IMR-90 (cell line): ENCODE results near the gene TCP11L1. TPM values are rescaled to one million over a fixed set of nuclear protein-coding genes. Genes with fewer than 3 reads are reported as not detected.

Source experiments
- ATAC-seq: fragments of 200-7000 bp; cut with Tn5 transposase; 2 replicates; pipeline ENCODE4 v1.9.1; 2020; ENCODE audit warnings: low read depth, mild to moderate bottlenecking, moderate library complexity
- BruUV-seq: library from RNA; stranded (reverse); fragments of 400-500 nt; replicated peaks from 2 replicates; lab custom pipeline; 2021; lab: Mats Ljungman, UMichigan
- CTCF ChIA-PET: fragments of 300-600 bp; formaldehyde crosslinking; extraction: SDS; loops from one replicate; lab custom pipeline; 2021; ENCODE audit warnings: antibody characterized with exemption; lab: Yijun Ruan, JAX
- POLR2A ChIA-PET: fragments of 300-600 bp; sonication (Branson Sonifier 250); formaldehyde crosslinking; loops from one replicate; lab custom pipeline; 2022; ENCODE audit warnings: antibody characterized with exemption; ENCODE audit not compliant: unreplicated experiment; lab: Charles Lee
- DNase-seq: peaks from one replicate; pipeline ENCODE4 v3.0.0; 2013
- H2AFZ ChIP-seq: replicated peaks from 2 replicates; pipeline ENCODE3; 2013; ENCODE audit warnings: low read length, mild to moderate bottlenecking; ENCODE audit not compliant: poor library complexity
- H2AK5ac ChIP-seq: 2 replicates; pipeline ENCODE4 v1.6.1; 2013; ENCODE audit warnings: low read depth, low read length, inconsistent platforms
- H2AK9ac ChIP-seq: replicated peaks from 2 replicates; pipeline ENCODE3; 2013; ENCODE audit warnings: mild to moderate bottlenecking, low read depth, low read length, moderate library complexity; ENCODE audit not compliant: poor library complexity
- H2BK120ac ChIP-seq: 2 replicates; pipeline ENCODE4 v1.6.1; 2013; ENCODE audit warnings: low read depth, low read length, inconsistent platforms
- H2BK15ac ChIP-seq: 3 replicates; pipeline ENCODE4 v1.6.1; 2013; ENCODE audit warnings: low read depth, low read length, inconsistent platforms
- H2BK20ac ChIP-seq: 2 replicates; pipeline ENCODE4 v1.6.1; 2013; ENCODE audit warnings: low read depth, mild to moderate bottlenecking, inconsistent platforms, low read length, moderate library complexity
- H2BK5ac ChIP-seq: 2 replicates; pipeline ENCODE4 v1.6.1; 2013; ENCODE audit warnings: mild to moderate bottlenecking, low read depth, low read length, inconsistent platforms; ENCODE audit not compliant: poor library complexity, severe bottlenecking
- H3K14ac ChIP-seq: replicated peaks from 2 replicates; pipeline ENCODE4 v1.6.1; 2013; ENCODE audit warnings: low read depth, low read length, inconsistent platforms
- H3K18ac ChIP-seq: 2 replicates; pipeline ENCODE4 v1.6.1; 2013; ENCODE audit warnings: low read depth, low read length, control low read depth
- H3K23ac ChIP-seq: 2 replicates; pipeline ENCODE4 v1.6.1; 2013; ENCODE audit warnings: low read depth, low read length, inconsistent platforms
- H3K27ac ChIP-seq: 2 replicates; pipeline ENCODE4 v1.5.1; 2013; ENCODE audit warnings: mild to moderate bottlenecking, control low read depth, low read length; ENCODE audit not compliant: insufficient read depth
- H3K27me3 ChIP-seq: 2 replicates; pipeline ENCODE4 v1.6.1; 2013; ENCODE audit warnings: low read length; ENCODE audit not compliant: control insufficient read depth, insufficient read depth
- H3K36me3 ChIP-seq: 2 replicates; pipeline ENCODE4 v1.6.1; 2013; ENCODE audit warnings: low read length, mixed read lengths; ENCODE audit not compliant: control insufficient read depth, insufficient read depth
- H3K4ac ChIP-seq: 2 replicates; pipeline ENCODE4 v1.6.1; 2013; ENCODE audit warnings: low read depth, low read length, inconsistent platforms
- H3K4me1 ChIP-seq: 2 replicates; pipeline ENCODE4 v1.6.1; 2013; ENCODE audit warnings: low read length, mixed read lengths; ENCODE audit not compliant: control insufficient read depth, insufficient read depth
- H3K4me2 ChIP-seq: 2 replicates; pipeline ENCODE4 v1.6.1; 2013; ENCODE audit warnings: low read depth, mild to moderate bottlenecking, control low read depth, low read length, moderate library complexity
- H3K4me3 ChIP-seq: 2 replicates; pipeline ENCODE4 v1.5.1; 2013; ENCODE audit warnings: low read depth, mild to moderate bottlenecking, control low read depth, low read length, moderate library complexity; ENCODE audit not compliant: insufficient read depth
- H3K56ac ChIP-seq: 2 replicates; pipeline ENCODE4 v1.6.1; 2013; ENCODE audit warnings: low read length, inconsistent platforms; ENCODE audit not compliant: insufficient read depth; ENCODE audit errors: extremely low read depth
- H3K79me1 ChIP-seq, 2 experiments: 2 replicates each; pipeline ENCODE4 v1.6.1; 2013; ENCODE audit warnings: low read length in 2 of 2, inconsistent platforms in 1 of 2, low read depth in 1 of 2
- H3K9ac ChIP-seq: 2 replicates; pipeline ENCODE4 v1.6.1; 2013; ENCODE audit warnings: low read depth, low read length, control low read depth
- H3K9me1 ChIP-seq: 2 replicates; pipeline ENCODE4 v1.6.1; 2013; ENCODE audit warnings: low read length, inconsistent platforms; ENCODE audit not compliant: insufficient read depth
- H3K9me3 ChIP-seq: 2 replicates; pipeline ENCODE4 v1.6.1; 2013; ENCODE audit warnings: low read length; ENCODE audit not compliant: control insufficient read depth, insufficient read depth
- H4K20me1 ChIP-seq: 2 replicates; pipeline ENCODE4 v1.6.1; 2013; ENCODE audit warnings: low read length, inconsistent platforms; ENCODE audit not compliant: insufficient read depth
- H4K5ac ChIP-seq: 2 replicates; pipeline ENCODE4 v1.6.1; 2013; ENCODE audit warnings: mild to moderate bottlenecking, low read depth, low read length, control low read depth
- H4K8ac ChIP-seq, 2 experiments: 2 replicates each; pipeline ENCODE4 v1.6.1; 2013; ENCODE audit warnings: low read depth in 2 of 2, low read length in 2 of 2, control low read depth in 1 of 2, inconsistent platforms in 1 of 2
- H4K91ac ChIP-seq: 2 replicates; pipeline ENCODE4 v1.6.1; 2013; ENCODE audit warnings: low read depth, low read length, inconsistent platforms; ENCODE audit not compliant: insufficient read depth
- BHLHE40 ChIP-seq: fragments of 150-350 bp; IDR thresholded peaks from 2 replicates; pipeline ENCODE4 v1.6.1; 2016; ENCODE audit warnings: mild to moderate bottlenecking, low read depth, low read length
- CEBPB ChIP-seq: IDR thresholded peaks from 2 replicates; pipeline ENCODE4 v1.6.1; 2012; ENCODE audit warnings: low read depth, low read length, improper control_type of control experiment
- CHD1 ChIP-seq: IDR thresholded peaks from 2 replicates; pipeline ENCODE4 v1.6.1; 2012; ENCODE audit warnings: low read depth, low read length, improper control_type of control experiment
- CTCF ChIP-seq: conservative IDR thresholded peaks from 2 replicates; pipeline ENCODE4 v1.5.1; 2012; ENCODE audit warnings: mild to moderate bottlenecking, low read depth, low read length, improper control_type of control experiment
- FOS ChIP-seq: fragments of 150-350 bp; IDR thresholded peaks from 2 replicates; pipeline ENCODE4 v1.6.1; 2016; ENCODE audit warnings: low read depth, low read length
- MAFK ChIP-seq: IDR thresholded peaks from 2 replicates; pipeline ENCODE4 v1.6.1; 2012; ENCODE audit warnings: low read depth, low read length, improper control_type of control experiment
- MAZ ChIP-seq: IDR thresholded peaks from 2 replicates; pipeline ENCODE4 v1.6.1; 2012; ENCODE audit warnings: low read depth, mild to moderate bottlenecking, low read length, improper control_type of control experiment, moderate library complexity, borderline replicate concordance
- NFE2L2 ChIP-seq: fragments of 150-350 bp; IDR thresholded peaks from 2 replicates; pipeline ENCODE4 v1.6.1; 2016; ENCODE audit warnings: low read depth, mild to moderate bottlenecking, low read length
- POLR2A ChIP-seq: IDR thresholded peaks from 2 replicates; pipeline ENCODE4 v1.6.1; 2012; ENCODE audit warnings: mild to moderate bottlenecking, low read depth, low read length
- RAD21 ChIP-seq: IDR thresholded peaks from 2 replicates; pipeline ENCODE4 v1.6.1; 2012; ENCODE audit warnings: low read length, improper control_type of control experiment
- RCOR1 ChIP-seq: IDR thresholded peaks from 2 replicates; pipeline ENCODE4 v1.6.1; 2012; ENCODE audit warnings: mild to moderate bottlenecking, low read length, improper control_type of control experiment; ENCODE audit not compliant: insufficient replicate concordance
- RFX5 ChIP-seq: IDR thresholded peaks from 2 replicates; pipeline ENCODE4 v1.8.0; 2012; ENCODE audit warnings: low read depth, mild to moderate bottlenecking, low read length, moderate library complexity
- USF2 ChIP-seq: fragments of 150-350 bp; IDR thresholded peaks from 2 replicates; pipeline ENCODE4 v1.6.1; 2017; ENCODE audit warnings: mild to moderate bottlenecking, antibody characterized with exemption, low read length, low read depth
- WGBS, 2 experiments: methylation state at CpG; one replicate each; pipeline versions ENCODE4 v1.1.5 to v1.1.7; 2013; ENCODE audit warnings: missing lambda C conversion rate in 2 of 2; ENCODE audit not compliant: insufficient read length in 1 of 2; ENCODE audit errors: extremely low coverage in 2 of 2; 5-methylcytosine and 5-hydroxymethylcytosine counted together
- dilution Hi-C: fragments of 300-500 bp; cut with HindIII; formaldehyde crosslinking; loops from one replicate; pipeline ENCODE4 v1.14.3; 2018; ENCODE audit warnings: low sequenced_read_pairs; ENCODE audit not compliant: unreplicated experiment
- in situ Hi-C: fragments of 300-500 bp; cut with MboI; formaldehyde crosslinking; loops from 3 replicates; pipeline ENCODE4 v1.14.3; 2019; ENCODE audit warnings: low sequenced_read_pairs, inconsistent platforms, mixed read lengths
- intact Hi-C: fragments of 100-400 bp; cut with micrococcal nuclease; formaldehyde crosslinking; loops from 2 replicates; pipeline ENCODE4 v1.10.0; 2022
- polyA plus RNA-seq, 3 experiments: library from polyadenylated mRNA; depleted of rRNA; stranded (reverse); fragments of >200 nt; gene quantifications; 2 replicates each; pipeline ENCODE4 v1.2.3, GENCODE V29; 2012; ENCODE audit warnings: low replicate concordance in 1 of 3
- total RNA-seq: library from RNA; depleted of rRNA; stranded (reverse); fragments of >200 nt; gene quantifications from 2 replicates; pipeline ENCODE4 v1.2.3, GENCODE V29; 2012

Gene TCP11L1
- total and polyA plus RNA-seq, 2 of the 4 experiments (the other 2 are of a cell fraction): 13.9 to 17.4 TPM

- Histone ChIP-seq H4K8ac (0 out of 4 replicates have a peak overlapping the region, but pooled peaks of 1 of the 2 experiments have one; percentile 14), H2BK120ac (peak overlapping the region; percentile 95; the same call in 1 of the 2 replicates), H3K23ac (peak overlapping the region; percentile 15; the same call in 1 of the 2 replicates), H4K91ac (peak overlapping the region; percentile 90), H3K18ac (no peak overlapping the region; the same call in none of the 2 replicates), H3K4me1 (peaks cover 12% of the 10 kb centered on the region), H3K4ac (peak overlapping the region; percentile 80), H3K79me1 (no peaks in the 10 kb centered on the region), H3K14ac (no peak overlapping the region; the same call in 1 of the 2 replicates), H3K9me1 (peaks cover 11% of the 10 kb centered on the region), H3K9ac (no peak overlapping the region), H3K4me3 (no peak overlapping the region), H2BK20ac (peak overlapping the region; percentile 69), H2AK5ac (peak overlapping the region; percentile 68), H3K27me3 (no peaks in the 10 kb centered on the region), H2BK5ac (no peak overlapping the region), H3K56ac (no peak overlapping the region), H4K5ac (peak overlapping the region; percentile 12), H3K9me3 (no peaks in the 10 kb centered on the region), H3K27ac (no peak overlapping the region), H2AK9ac (no peak overlapping the region), H2BK15ac (peak overlapping the region; percentile 59; the same call in 1 of the 3 replicates), H4K20me1 (no peaks in the 10 kb centered on the region), H3K36me3 (no peaks in the 10 kb centered on the region), H3K4me2 (no peak overlapping the region), H2AFZ (peak overlapping the region; percentile 48)
- POLR2A ChIA-PET: interaction anchor here (0.6 kb wide), 1 partner anchor 15 kb away, joined by 3 read pairs; no protein-coding TSS in a partner anchor
- WGBS, 2 experiments: 100% methylated on average over 2 of the region's 8 CpGs; no CpG with 5 or more reads in 1 of the 2 experiments
- TF ChIP-seq CEBPB (no peak), RFX5 (no peak), RCOR1 (no peak), FOS (no peak), USF2 (no peak), RAD21 (no peak), CHD1 (no peak), BHLHE40 (no peak), MAZ (no peak), POLR2A (no peak), NFE2L2 (no peak), MAFK (no peak), CTCF (no peak)
- CTCF ChIA-PET: interaction anchor here (0.6 kb wide), 1 partner anchor 43 kb away, joined by 3 read pairs; no protein-coding TSS in a partner anchor
- DNase-seq: no peak
- in situ Hi-C loops: no loop called here
- dilution Hi-C loops: no loop called here
- ATAC-seq: no peak
- intact Hi-C loops: no loop called here
- no TSS peak for BruUV-seq
Observed at GRCh38 chr11:33001751-33002542, 37.4 kb upstream of the TCP11L1 start.
